ENCODE measurements around the gene CTLA4. TPM values are rescaled to one million over a fixed set of nuclear protein-coding genes. Genes with fewer than 3 reads are reported as not detected.

The CTLA4 gene
- polyA plus RNA-seq, 3 donors, result 0.08 TPM; not detected in 2

- H3K4me1 ChIP-seq (ENCODE audit: control insufficient read depth in 1 of 2, insufficient read depth in 2 of 2, low read length in 2 of 2), result peaks cover 7 to 9% of the 10 kb centered on the region in 2 donors
- Mint-ChIP-seq H3K4me3 (no peak overlapping the region), H3K27ac (no peak overlapping the region), H3K4me1 (peaks cover 17% of the 10 kb centered on the region), H3K27me3 (ENCODE audit: low read depth in 3 of 3) (peaks cover 0 to 6% (median 0%) of the 10 kb centered on the region in 3 donors), H3K36me3 (no peaks in the 10 kb centered on the region), H3K9me3 (peaks cover 0 to 3% (median 0%) of the 10 kb centered on the region in 7 donors)
- no peaks in the 10 kb centered on the region for H3K79me2 ChIP-seq (ENCODE audit: insufficient read depth, low read length)
- no peak overlapping the region for H3K4me2 ChIP-seq (replicated peaks; ENCODE audit: extremely low read depth, low read length, poor library complexity, severe bottlenecking)
- no peak overlapping the region for H3K27ac ChIP-seq (ENCODE audit: low read depth in 1 of 2, low read length in 2 of 2)
- no peak for DNase-seq
- H3K9ac ChIP-seq (ENCODE audit: insufficient read depth, low read length, poor library complexity, severe bottlenecking), result no peak overlapping the region
- TF ChIP-seq CTCF (IDR thresholded peaks at IDR 0.05), result no peak
- intact Hi-C loops (cut with micrococcal nuclease), result no loop called here
- H3K27me3 ChIP-seq (ENCODE audit: control insufficient read depth in 2 of 2, insufficient read depth in 2 of 2, low read length in 2 of 2), result no peaks in the 10 kb centered on the region
- H3K4me3 ChIP-seq (replicated peaks in 1 of 3; ENCODE audit: low read depth in 2 of 3, low read length in 3 of 3), result no peak overlapping the region
- no peaks in the 10 kb centered on the region for H3K9me3 ChIP-seq (replicated peaks in 1 of 2; ENCODE audit: control insufficient read depth in 1 of 2, insufficient read depth in 1 of 2, low read length in 2 of 2)
- no peaks in the 10 kb centered on the region for H4K20me1 ChIP-seq (ENCODE audit: insufficient read depth, low read length)
- H2AFZ ChIP-seq (ENCODE audit: insufficient read depth, low read depth, low read length, poor library complexity, severe bottlenecking), result no peak overlapping the region
- WGBS (ENCODE audit: insufficient coverage), result 100% methylated on average over 1 of the region's 5 CpGs
- H3K36me3 ChIP-seq (replicated peaks in 1 of 2; ENCODE audit: control insufficient read depth in 1 of 2, insufficient read depth in 2 of 2, low read length in 2 of 2), result no peaks in the 10 kb centered on the region
Observed at GRCh38 chr2:203842373-203842772, 25.2 kb upstream of the CTLA4 start.

GRCh38 chr2:203846490-203847105 is 21.0 kb upstream of the CTLA4 start:
- Mint-ChIP-seq H3K9me3 (peaks cover 0 to 5% (median 2%) of the 10 kb centered on the region in 7 donors), H3K4me3 (no peak overlapping the region), H3K36me3 (no peaks in the 10 kb centered on the region), H3K27ac (peak overlapping the region in 1 of 7 donors; percentile 55), H3K4me1 (peaks cover 6% of the 10 kb centered on the region), H3K27me3 (ENCODE audit: low read depth in 3 of 3) (no peaks in the 10 kb centered on the region)
- Histone ChIP-seq H3K4me1 (ENCODE audit: control insufficient read depth in 1 of 2, insufficient read depth in 2 of 2, low read length in 2 of 2) (peaks cover 5 to 7% of the 10 kb centered on the region in 2 donors), H2AFZ (ENCODE audit: insufficient read depth, low read depth, low read length, poor library complexity, severe bottlenecking) (no peak overlapping the region), H3K9me3 (replicated peaks in 1 of 2; ENCODE audit: control insufficient read depth in 1 of 2, insufficient read depth in 1 of 2, low read length in 2 of 2) (no peaks in the 10 kb centered on the region), H3K79me2 (ENCODE audit: insufficient read depth, low read length) (no peaks in the 10 kb centered on the region), H3K36me3 (replicated peaks in 1 of 2; ENCODE audit: control insufficient read depth in 1 of 2, insufficient read depth in 2 of 2, low read length in 2 of 2) (no peaks in the 10 kb centered on the region), H3K4me2 (replicated peaks; ENCODE audit: extremely low read depth, low read length, poor library complexity, severe bottlenecking) (no peak overlapping the region), H4K20me1 (ENCODE audit: insufficient read depth, low read length) (no peaks in the 10 kb centered on the region), H3K27me3 (ENCODE audit: control insufficient read depth in 2 of 2, insufficient read depth in 2 of 2, low read length in 2 of 2) (no peaks in the 10 kb centered on the region), H3K27ac (ENCODE audit: low read depth in 1 of 2, low read length in 2 of 2) (no peak overlapping the region), H3K4me3 (replicated peaks in 1 of 3; ENCODE audit: low read depth in 2 of 3, low read length in 3 of 3) (no peak overlapping the region), H3K9ac (ENCODE audit: insufficient read depth, low read length, poor library complexity, severe bottlenecking) (no peak overlapping the region)
- no peak for DNase-seq
- intact Hi-C loops (cut with micrococcal nuclease), result no loop called here
- TF ChIP-seq CTCF (IDR thresholded peaks at IDR 0.05), result no peak
- 91% methylated on average over 8 of the region's 8 CpGs for WGBS (ENCODE audit: insufficient coverage)

All from CD14-positive monocyte (primary cell).